ENCODE results near the gene TMEM87B. TPM values are rescaled to one million over a fixed set of nuclear protein-coding genes. Genes with fewer than 3 reads are reported as not detected.

Gene TMEM87B
- polyA plus RNA-seq, 4 donors: 22.4 to 28.2 (median 22.9) TPM

- DNase-seq (ENCODE audit: low read depth in 4 of 4, low spot score in 3 of 4): no peak
Measured at GRCh38 chr2:112149194-112149593, 94.1 kb downstream of the TMEM87B start.

GRCh38 chr2:112149866-112150435 lies 94.9 kb downstream of the TMEM87B start:
- DNase-seq (ENCODE audit: low read depth in 4 of 4, low spot score in 3 of 4): no peak

- no peak for DNase-seq (ENCODE audit: low read depth in 4 of 4, low spot score in 3 of 4)
Measured at GRCh38 chr2:112150447-112150846, 95.4 kb downstream of the TMEM87B start.

DNA sequence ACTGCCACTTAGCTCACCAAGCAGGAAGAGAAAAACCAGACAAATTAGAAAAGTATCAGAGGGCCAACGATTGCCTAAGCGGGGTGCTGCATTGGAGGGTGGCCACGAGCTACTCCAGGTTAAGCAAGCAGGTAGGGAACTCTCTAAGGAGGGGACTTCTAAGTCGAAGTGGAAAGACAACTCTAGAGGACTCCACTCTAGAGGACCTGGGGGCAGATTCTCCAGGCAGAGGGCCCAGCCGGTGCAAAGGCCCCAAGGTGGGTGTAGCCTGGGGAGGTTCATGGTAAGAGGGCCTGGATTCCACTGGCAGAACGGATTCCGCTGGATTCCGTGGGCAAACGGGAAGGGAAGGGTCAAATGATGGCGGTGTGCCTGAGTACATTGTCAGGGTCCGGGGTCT lies 95.8 kb downstream of the TMEM87B start:
- no peak for DNase-seq (ENCODE audit: low read depth in 4 of 4, low spot score in 3 of 4)

- no peak for DNase-seq (ENCODE audit: low read depth in 4 of 4, low spot score in 3 of 4)
Measured at GRCh38 chr2:112151271-112151670, 96.2 kb downstream of the TMEM87B start.

- no peak for DNase-seq (ENCODE audit: low read depth in 4 of 4, low spot score in 3 of 4)
Measured at GRCh38 chr2:112151701-112152440, 96.8 kb downstream of the TMEM87B start.

DNA sequence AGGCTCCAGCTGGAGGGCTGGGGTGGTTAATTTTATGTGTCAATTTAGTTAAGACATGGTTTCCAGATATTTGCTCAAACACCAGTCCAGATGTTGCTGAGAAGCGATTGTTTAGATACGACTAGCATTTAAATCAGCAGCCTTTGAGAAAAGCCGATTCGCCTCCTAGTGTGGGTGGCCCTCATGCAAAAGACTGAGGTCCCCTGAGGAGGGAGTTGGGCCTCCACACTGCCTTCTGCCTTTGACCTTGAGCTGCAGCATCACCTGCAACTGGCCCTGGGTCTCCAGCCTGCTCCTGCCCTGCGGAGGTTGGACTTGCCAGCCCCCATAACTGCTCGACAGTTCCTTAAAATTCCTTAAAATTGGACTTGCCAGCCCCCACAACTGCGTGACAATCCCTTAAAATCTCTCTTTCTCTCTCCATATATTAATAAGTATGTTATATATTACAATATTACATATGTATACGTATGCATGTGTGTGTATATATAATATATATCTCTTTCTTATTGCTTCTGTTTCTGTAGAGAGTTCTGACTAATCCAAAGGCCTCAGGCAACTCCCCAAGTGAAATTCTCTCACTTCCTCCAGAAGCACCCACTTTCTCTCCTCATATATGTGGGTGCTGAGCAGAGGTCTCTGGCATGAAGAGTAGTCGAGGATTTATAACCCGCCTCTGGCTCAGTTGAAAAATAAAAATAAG lies 97.6 kb downstream of the TMEM87B start:
- DNase-seq (ENCODE audit: low read depth in 4 of 4, low spot score in 3 of 4): no peak

- no peak for DNase-seq (ENCODE audit: low read depth in 4 of 4, low spot score in 3 of 4)
Measured at GRCh38 chr2:112153179-112153490, 98.1 kb downstream of the TMEM87B start.

DNA sequence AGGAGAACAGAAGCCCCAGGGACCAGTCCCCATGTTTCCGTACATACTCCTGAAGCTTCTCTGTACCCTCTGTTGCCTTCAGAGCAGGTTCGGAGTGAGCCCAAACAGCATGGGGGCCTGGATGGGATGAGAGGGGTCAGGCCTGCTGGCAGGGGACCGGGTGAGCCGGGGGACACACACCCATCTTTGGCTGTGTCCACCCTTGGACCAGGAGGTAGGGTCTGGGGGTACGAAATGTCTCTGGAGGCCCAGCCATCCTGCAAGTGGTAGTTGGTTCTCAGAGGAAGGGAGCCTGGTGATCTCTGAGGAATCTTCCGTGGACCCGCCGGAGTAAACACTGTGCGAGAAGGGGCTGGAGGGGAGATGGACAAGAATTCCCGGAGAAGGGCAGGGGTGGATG lies 98.4 kb downstream of the TMEM87B start:
- DNase-seq (ENCODE audit: low read depth in 4 of 4, low spot score in 3 of 4): no peak

DNA sequence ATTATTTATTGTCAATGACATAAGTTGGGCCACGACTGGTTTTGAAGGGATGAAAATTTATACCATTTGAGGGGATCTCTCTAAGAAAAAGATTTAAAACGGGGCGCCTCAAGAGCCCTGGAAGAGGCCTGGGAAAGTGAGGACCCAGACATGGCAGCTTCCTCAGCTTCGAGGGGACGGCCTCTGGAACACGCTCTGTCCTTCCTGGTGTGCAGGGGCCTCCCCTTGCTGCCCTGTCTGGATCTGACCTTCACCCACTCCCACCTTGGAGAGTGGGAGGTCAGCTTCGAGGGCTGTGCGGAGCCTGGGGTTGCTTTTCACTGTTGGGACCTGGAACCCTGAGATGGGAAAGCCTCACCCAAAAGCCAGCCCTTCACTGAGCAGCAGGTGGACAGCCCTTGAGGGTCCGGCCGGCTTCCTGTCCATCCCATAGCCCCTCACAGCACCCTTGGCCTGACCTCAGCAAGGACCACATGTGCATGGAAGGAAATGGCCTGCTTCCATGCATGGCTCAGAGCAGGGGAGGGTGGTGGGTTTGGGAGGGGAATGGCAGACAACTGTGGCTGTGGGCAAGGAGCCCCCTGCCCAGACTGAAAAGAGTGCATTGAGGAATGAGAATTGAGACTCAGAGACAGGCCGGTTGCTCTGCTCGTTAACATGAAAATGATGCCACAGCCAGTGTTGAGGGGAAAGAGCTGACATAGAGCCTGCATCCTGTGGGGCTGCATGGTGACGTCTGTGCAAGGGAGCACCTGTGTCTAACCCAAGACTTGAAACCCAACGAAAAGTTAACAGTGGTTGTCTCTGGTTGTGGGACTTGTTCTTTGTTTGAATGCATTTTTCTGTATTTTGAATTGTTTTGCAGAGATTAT lies 99.4 kb downstream of the TMEM87B start:
- DNase-seq (ENCODE audit: low read depth in 4 of 4, low spot score in 3 of 4): no peak

DNA sequence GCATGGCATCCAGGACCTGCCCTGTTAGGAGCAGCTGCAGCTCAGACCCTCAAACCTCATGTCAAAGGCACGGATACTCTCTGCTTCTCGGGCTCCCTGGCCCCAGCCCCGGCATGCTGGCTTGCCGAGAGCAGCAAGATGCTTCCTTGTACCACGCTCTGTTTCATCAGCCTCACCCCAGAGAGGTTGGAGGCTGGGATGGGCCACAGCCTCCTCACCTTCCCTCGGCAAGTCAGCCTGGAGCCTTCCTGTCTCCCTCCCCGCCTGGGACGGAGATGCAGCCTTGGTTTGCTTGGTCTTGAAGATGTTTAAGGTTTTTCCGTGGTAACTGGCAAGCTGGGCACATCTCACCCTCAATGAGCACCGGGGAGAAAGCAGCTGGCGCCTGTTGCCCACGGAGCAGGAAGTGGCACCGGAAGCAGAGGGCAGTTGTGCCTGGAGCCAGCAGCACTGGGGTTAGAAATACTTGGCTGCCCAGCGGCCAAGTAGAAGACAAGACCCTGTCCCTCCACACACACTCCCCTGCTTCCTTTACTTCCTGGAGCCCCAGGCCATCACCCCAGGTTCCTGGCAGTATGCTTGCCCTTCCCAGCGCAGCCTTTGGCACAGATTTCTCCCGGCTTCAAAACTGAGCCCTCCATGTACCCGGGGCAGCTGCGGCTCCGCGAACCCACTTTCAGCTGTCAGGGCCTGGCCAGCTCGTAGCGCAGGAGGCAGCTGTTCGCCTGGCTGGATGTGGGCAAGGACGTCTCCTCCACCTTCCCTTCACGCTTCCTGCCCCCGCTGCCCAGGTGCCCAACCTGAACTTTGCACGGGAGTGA lies 100.5 kb downstream of the TMEM87B start:
- DNase-seq (ENCODE audit: low read depth in 4 of 4, low spot score in 3 of 4): no peak

DNA sequence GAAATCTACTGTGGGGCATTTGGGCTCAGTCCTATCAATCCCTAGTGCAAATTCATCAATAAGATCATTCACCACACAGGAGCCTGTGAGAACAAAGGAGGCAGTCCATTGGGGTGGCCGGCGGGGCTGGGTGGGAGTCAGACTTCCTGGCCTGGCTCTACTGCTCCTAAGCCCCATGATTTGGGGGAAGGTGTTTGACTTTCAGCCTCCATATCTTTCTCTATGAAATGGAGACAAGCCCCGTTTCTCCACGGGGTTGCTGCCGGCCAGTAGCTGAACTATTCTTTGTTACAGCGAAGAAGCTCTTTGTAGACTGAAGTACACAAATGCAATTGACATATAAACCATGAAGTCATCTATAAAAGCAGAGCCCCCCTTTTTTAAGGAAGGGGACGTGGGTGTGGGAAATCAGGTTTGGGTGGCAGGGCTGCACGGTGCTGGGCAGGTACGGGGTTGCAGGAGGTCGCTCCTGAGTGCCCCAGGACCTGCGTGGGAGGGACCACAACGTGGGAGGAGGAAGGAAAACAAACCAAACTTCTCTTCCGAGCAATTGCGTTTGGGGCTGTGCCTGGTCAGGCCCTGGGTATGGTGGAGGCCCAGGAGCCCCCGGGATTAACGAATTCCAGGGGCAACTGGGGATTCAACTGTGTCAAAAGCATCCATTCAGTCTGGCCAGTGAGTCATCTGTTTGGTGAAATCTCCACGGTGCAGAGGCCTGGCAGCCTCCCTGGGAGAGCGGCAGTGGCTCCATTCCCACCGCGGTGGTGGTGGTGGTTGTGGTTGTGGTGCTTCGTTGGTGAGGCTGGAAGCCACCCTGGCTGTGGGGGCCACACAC lies 101.3 kb downstream of the TMEM87B start:
- no peak for DNase-seq (ENCODE audit: low read depth in 4 of 4, low spot score in 3 of 4)

- no peak for DNase-seq (ENCODE audit: low read depth in 4 of 4, low spot score in 3 of 4)
Measured at GRCh38 chr2:112157472-112157871, 102.4 kb downstream of the TMEM87B start.

DNA sequence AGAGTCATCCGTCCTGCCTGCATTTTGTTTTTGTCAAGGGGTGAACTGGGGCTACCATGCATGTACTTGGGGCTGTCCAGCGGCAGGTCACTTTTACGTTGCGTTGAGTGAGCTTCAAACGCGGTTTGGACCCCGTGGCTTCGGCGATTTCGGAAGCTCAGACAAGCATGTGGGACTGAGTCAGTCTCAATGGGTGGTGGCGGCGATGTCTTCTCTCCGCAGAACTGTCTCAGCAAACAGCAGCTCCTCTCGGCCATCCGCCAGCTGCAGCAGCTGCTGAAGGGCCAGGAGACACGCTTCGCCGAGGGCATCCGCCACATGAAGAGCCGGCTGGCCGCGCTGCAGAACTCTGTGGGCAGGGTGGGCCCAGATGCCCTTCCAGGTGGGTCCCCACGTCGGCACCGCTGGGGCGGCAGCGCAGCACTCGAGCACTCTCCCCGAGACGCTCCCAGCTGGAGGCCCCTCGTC lies 104.4 kb downstream of the TMEM87B start:
- DNase-seq (ENCODE audit: low read depth in 4 of 4, low spot score in 3 of 4): no peak

- DNase-seq (ENCODE audit: low read depth in 4 of 4, low spot score in 3 of 4): no peak
Measured at GRCh38 chr2:112160283-112161250, 105.5 kb downstream of the TMEM87B start.

DNA sequence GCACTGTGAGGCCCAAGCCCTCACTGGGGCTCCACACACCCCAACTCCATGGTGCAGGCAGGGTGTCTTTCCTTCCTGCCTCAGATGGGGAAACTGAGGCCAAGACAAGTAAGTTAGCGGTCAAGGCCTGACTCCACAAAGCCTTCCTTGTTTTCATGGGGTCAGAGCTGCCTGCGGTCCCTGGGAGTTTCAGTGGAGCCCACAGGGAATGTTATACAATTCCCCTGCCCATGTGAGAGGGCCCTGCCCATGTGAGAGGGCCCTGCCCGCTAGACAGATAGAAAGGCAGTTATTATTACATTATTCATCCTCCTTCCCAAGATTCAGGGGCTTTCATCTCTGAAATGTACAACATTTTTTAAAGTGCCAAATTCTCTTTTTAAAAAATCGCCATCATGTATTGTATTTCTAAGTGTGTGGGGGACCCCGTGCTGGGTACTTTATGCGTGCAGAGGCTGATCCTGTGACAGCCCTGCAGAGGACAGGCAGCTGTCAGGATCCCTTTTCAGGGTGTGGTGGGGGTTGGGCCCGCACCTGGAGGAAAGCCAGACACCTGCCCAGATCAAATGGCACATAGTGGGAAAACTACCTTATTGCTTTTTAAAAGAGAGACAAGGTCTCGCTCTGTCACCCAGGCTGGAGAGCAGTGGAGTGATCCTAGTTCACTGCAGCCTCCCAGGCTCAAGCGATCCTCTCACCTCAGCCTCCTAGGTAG lies 106.5 kb downstream of the TMEM87B start:
- no peak for DNase-seq (ENCODE audit: low read depth in 4 of 4, low spot score in 3 of 4)

DNA sequence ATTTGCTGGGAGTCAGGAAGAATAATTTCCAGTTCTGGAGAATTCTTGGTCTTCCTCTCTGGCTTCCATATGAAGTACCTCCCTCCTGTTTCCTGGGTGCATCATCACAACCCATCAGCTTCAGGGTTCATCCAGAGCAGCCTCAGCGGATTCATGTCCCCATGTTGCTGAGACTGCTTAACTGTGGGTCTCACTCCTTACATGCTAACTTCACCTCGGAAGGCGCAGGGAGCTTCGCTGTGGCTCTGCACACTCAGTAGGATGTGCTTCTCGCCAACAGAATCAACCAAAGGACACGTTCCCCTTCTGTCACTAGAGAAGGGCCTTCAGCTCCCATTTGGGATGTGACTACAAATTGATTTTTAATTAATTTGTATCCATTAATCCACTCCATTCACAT lies 107.3 kb downstream of the TMEM87B start:
- DNase-seq (ENCODE audit: low read depth in 4 of 4, low spot score in 3 of 4): no peak

Measured in left renal pelvis (tissue), 4 donors.